ENCODE measurements around the gene CTDSPL.

Gene CTDSPL

GRCh38 chr3:37921025-37921424 lies 59.3 kb downstream of the CTDSPL start:
- no peak for DNase-seq

GRCh38 chr3:37922721-37923568 lies 61.3 kb downstream of the CTDSPL start:
- no peak for DNase-seq

- no peak for DNase-seq
Observed at GRCh38 chr3:37923569-37924040, 61.9 kb downstream of the CTDSPL start.

- DNase-seq: no peak
Observed at GRCh38 chr3:37924453-37924852, 62.8 kb downstream of the CTDSPL start.

- no peak for DNase-seq
Observed at GRCh38 chr3:37925157-37925556, 63.5 kb downstream of the CTDSPL start.

- DNase-seq: no peak
Observed at GRCh38 chr3:37926611-37927010, 64.9 kb downstream of the CTDSPL start.

GRCh38 chr3:37930495-37930894 lies 68.8 kb downstream of the CTDSPL start:
- DNase-seq: no peak

GRCh38 chr3:37932505-37932904 lies 70.8 kb downstream of the CTDSPL start:
- DNase-seq: no peak

GRCh38 chr3:37934631-37935289 lies 73.1 kb downstream of the CTDSPL start:
- no peak for DNase-seq

- DNase-seq: no peak
Observed at GRCh38 chr3:37935290-37935668, 73.6 kb downstream of the CTDSPL start.

- no peak for DNase-seq
Observed at GRCh38 chr3:37935756-37936666, 74.3 kb downstream of the CTDSPL start.

GRCh38 chr3:37937156-37937555 lies 75.5 kb downstream of the CTDSPL start:
- no peak for DNase-seq

- DNase-seq: no peak
Observed at GRCh38 chr3:37938011-37938410, 76.3 kb downstream of the CTDSPL start.

GRCh38 chr3:37940242-37940908 lies 78.7 kb downstream of the CTDSPL start:
- DNase-seq: no peak

GRCh38 chr3:37941608-37942508 lies 80.2 kb downstream of the CTDSPL start:
- no peak for DNase-seq

GRCh38 chr3:37942646-37943045 lies 81.0 kb downstream of the CTDSPL start:
- DNase-seq: no peak

- no peak for DNase-seq
Observed at GRCh38 chr3:37943126-37943525, 81.4 kb downstream of the CTDSPL start.

- DNase-seq: no peak
Observed at GRCh38 chr3:37943631-37944314, 82.1 kb downstream of the CTDSPL start.

- DNase-seq: no peak
Observed at GRCh38 chr3:37944391-37944842, 82.7 kb downstream of the CTDSPL start.

GRCh38 chr3:37945156-37945806 lies 83.6 kb downstream of the CTDSPL start:
- DNase-seq: no peak
